Prostate gland (tissue), 2 donors: ENCODE data around the gene AGAP6. TPM values are rescaled to one million over a fixed set of nuclear protein-coding genes. Genes with fewer than 3 reads are reported as not detected.
"Not testable (repeated sequence)": the region's sequence is repeated elsewhere in the genome, so short reads cannot be mapped to it uniquely, and the experiment has no call there.

Experiments used
- DNase-seq: peaks from one replicate; pipeline ENCODE4 v3.0.0-alpha.2; 2019; ENCODE audit warnings: low spot score
- H3K27ac ChIP-seq, 2 donors: fragments of 200-600 bp; sonication (generic); 2 replicates each; pipeline ENCODE4 v1.5.1; 2017 to 2019
- H3K27me3 ChIP-seq: fragments of 200-600 bp; sonication (generic); replicated peaks from 2 replicates; pipeline ENCODE4 v1.5.1; 2019; ENCODE audit not compliant: insufficient read depth
- H3K36me3 ChIP-seq, 2 donors: fragments of 200-600 bp; sonication (generic); 1 replicate in 1 of 2; 2 replicates in 1 of 2; pipeline versions ENCODE4 v1.5.1 to v1.8.1; 2017 to 2019
- H3K4me1 ChIP-seq: fragments of 200-600 bp; sonication (generic); replicated peaks from 2 replicates; pipeline ENCODE4 v1.5.1; 2019
- H3K4me3 ChIP-seq, 2 donors: fragments of 200-600 bp; sonication (generic); 2 replicates each; pipeline ENCODE4 v1.5.1; 2017 to 2019
- H3K9me3 ChIP-seq: fragments of 200-600 bp; sonication (generic); 2 replicates; pipeline ENCODE4 v1.5.1; 2017
- CTCF ChIP-seq, 4 experiments: fragments of 200-600 bp in 2 of 4; fragments of 450-650 bp in 2 of 4; sonication (generic) in 2 of 4; IDR thresholded peaks; 1 replicate in 3 of 4; 2 replicates in 1 of 4; pipeline ENCODE4 v1.5.1; 2016 to 2019; ENCODE audit warnings: antibody characterized with exemption in 4 of 4, mild to moderate bottlenecking in 2 of 4, moderate library complexity in 2 of 4
- POLR2A ChIP-seq: fragments of 450-650 bp; IDR thresholded peaks from one replicate; pipeline ENCODE4 v1.6.1; 2016; ENCODE audit warnings: antibody characterized with exemption, mild to moderate bottlenecking
- POLR2AphosphoS5 ChIP-seq: sonication (generic); formaldehyde crosslinking; IDR thresholded peaks from one replicate; pipeline ENCODE4 v1.6.1; 2017; ENCODE audit warnings: antibody characterized with exemption
- WGBS: methylation state at CpG from one replicate; pipeline ENCODE4 v1.1.5; 2018; 5-methylcytosine and 5-hydroxymethylcytosine counted together
- intact Hi-C: fragments of 100-400 bp; cut with DNase I; formaldehyde crosslinking; loops from one replicate; pipeline ENCODE4 v1.14.2; 2022
- total RNA-seq, 2 donors: library from RNA; depleted of rRNA; stranded (reverse); fragments of >200 nt; gene quantifications; one replicate each; pipeline ENCODE4 v1.1.0, GENCODE V29; 2016

Gene AGAP6
- total RNA-seq, 2 donors from 2014 or later: 9.7 to 22.4 TPM

DNA sequence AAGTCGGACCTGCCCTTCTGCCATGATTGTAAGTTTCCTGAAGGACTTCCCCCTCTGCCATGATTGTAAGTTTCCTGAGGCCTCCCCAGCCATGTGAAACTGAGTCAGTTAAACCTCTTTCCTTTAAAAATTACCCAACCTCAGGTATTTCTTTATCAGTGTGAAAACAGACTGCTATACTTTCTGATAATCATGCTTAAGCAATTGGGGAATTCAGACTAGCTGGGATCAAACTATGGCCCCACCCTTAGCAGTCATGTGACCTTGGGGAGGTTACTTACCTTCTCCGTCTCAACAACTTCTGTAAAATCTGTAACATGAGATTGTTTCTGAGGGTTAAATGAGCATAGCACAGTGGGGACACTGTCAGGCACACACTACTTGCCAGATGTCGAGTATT is 999 bp upstream of the AGAP6 start:
- H3K9me3 ChIP-seq, H3K4me1 ChIP-seq, H3K36me3 ChIP-seq, H3K27ac ChIP-seq, H3K4me3 ChIP-seq, DNase-seq, H3K27me3 ChIP-seq, intact Hi-C loops: not testable (repeated sequence)
- WGBS: 94% methylated on average over 3 of the region's 3 CpGs

- H3K36me3 ChIP-seq, H3K27ac ChIP-seq, DNase-seq, H3K9me3 ChIP-seq, H3K4me1 ChIP-seq, intact Hi-C loops, H3K4me3 ChIP-seq, H3K27me3 ChIP-seq: not testable (repeated sequence)
- 78% methylated on average over 5 of the region's 5 CpGs for WGBS
Observed at GRCh38 chr10:49995321-49995720, 7.1 kb downstream of the AGAP6 start.

DNA sequence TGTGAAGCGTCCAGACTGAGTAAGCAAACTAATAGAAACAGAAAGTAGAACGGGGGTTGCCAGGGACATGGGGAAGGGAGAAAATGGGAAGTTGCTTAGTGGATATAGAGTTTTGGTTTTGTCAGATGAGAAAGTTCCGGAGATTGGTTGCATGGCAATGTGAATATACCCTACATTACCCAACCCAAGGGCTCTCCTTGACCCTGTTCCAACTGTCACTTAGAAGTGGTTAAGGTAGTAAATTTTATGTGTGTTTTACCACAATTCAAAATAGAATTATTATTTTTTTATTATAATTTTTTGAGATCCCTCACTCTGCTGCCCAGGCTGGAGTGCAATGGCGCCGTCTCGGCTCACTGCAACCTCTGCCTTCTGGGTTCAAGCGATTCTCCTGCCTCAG is 25.8 kb downstream of the AGAP6 start:
- WGBS: 79% methylated on average over 6 of the region's 7 CpGs
- DNase-seq, H3K27ac ChIP-seq, H3K9me3 ChIP-seq, H3K27me3 ChIP-seq, intact Hi-C loops, H3K36me3 ChIP-seq, H3K4me1 ChIP-seq, H3K4me3 ChIP-seq: not testable (repeated sequence)

DNA sequence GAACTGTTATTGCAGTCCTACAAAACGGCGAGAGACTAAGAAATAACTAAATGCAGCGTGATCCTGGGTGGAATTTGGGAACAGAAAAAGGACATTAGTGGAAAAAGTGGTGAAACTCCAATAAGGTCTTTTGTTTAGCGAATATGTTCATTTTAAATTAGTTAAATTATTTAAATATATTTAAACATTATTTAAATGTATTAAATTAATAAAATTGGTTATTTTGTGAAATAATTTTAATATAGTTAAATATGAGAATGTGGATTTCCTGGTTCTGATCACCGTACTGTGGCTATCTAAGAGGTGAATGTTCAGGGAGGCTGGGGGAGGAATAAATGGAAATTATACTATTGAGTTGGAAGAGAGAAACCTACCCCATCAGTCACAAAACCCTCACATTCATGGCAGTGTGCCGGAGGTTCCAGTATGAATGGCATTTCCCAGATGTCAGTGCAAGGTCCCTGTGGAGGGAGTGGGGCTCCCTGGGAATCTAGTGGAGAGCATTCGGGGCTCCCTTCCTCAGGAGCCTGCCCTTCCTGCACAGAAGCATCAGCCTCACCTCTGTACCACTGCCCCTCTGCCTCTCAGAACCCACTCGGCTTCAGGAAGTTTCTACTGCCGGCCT is 27.5 kb downstream of the AGAP6 start:
- DNase-seq, H3K36me3 ChIP-seq, H3K9me3 ChIP-seq, H3K4me3 ChIP-seq, H3K27me3 ChIP-seq, H3K4me1 ChIP-seq, intact Hi-C loops, H3K27ac ChIP-seq: not testable (repeated sequence)
- WGBS: 73% methylated on average over 9 of the region's 9 CpGs

DNA sequence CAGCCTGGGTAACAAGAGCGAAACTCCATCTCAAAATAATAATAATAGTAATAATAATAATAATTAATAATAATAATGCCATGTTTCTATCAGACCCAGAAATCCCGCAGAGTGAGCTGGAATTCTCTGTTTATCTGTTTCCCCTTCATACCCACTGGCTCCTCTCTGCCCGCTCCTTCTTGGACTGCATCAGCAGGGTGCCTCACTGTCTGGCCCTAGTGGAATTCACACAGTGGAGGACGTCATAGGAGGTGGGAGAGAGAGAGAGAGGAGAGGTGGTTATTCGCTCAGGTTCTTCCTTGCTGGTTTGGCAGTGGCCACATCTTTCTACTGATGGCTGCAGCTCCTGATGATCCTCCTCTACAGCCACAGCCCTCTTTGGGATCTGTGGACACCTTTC is 28.7 kb downstream of the AGAP6 start:
- intact Hi-C loops, H3K27me3 ChIP-seq, H3K4me1 ChIP-seq, H3K36me3 ChIP-seq, DNase-seq, H3K4me3 ChIP-seq, H3K9me3 ChIP-seq, H3K27ac ChIP-seq: not testable (repeated sequence)
- WGBS: 78% methylated on average over 5 of the region's 5 CpGs

- H3K9me3 ChIP-seq, H3K27me3 ChIP-seq, H3K27ac ChIP-seq, intact Hi-C loops, H3K4me3 ChIP-seq, H3K36me3 ChIP-seq, DNase-seq, H3K4me1 ChIP-seq: not testable (repeated sequence)
- WGBS: 84% methylated on average over 5 of the region's 5 CpGs
Observed at GRCh38 chr10:50017646-50018045, 29.4 kb downstream of the AGAP6 start.

DNA sequence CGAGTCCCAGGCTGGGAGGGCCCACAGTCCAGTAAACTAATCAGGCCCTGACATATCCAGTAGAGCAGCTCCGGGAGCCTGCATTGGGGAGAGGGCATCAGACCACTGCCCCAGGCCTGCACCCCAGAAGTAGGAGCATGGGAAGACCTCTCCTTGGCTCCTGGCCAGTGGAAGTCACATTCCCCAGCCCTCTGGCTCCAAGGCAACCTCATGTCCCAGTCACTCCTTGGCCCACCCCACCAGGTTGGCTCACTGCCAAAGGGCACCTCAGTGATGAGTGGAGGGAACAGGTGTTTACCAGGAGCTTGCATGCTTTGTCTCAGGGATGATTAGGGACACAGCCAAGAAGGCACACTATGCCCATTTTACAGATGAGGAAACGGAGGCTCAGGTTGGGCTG is 31.1 kb downstream of the AGAP6 start:
- WGBS: 87% methylated on average over 3 of the region's 3 CpGs
- H3K4me1 ChIP-seq, H3K27me3 ChIP-seq, intact Hi-C loops, DNase-seq, H3K9me3 ChIP-seq, H3K4me3 ChIP-seq, H3K36me3 ChIP-seq, H3K27ac ChIP-seq: not testable (repeated sequence)

- 80% methylated on average over 13 of the region's 13 CpGs for WGBS
- H3K4me3 ChIP-seq, H3K36me3 ChIP-seq, H3K4me1 ChIP-seq, H3K27ac ChIP-seq, DNase-seq, H3K27me3 ChIP-seq, intact Hi-C loops, H3K9me3 ChIP-seq: not testable (repeated sequence)
Observed at GRCh38 chr10:50020451-50021024, 32.3 kb downstream of the AGAP6 start.

DNA sequence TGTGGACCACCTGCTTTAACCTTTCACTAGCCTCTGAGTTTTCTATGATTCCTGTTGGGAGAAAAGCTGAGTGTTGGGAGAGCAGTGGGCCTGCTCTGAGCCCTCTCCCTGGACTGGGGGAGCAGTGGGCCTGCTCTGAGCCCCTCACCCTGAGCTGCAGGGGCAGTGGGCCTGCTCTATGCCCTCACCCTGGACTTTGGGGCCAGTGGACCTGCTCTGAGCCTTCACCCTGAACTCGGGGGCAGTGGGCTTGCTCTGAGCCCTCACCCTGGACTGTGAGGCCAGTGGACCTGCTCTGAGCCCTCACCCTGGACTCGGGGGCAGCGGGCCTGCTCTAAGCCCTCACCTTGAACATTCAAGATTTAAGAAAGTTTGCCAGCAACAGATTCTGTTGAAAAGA is 33.4 kb downstream of the AGAP6 start:
- intact Hi-C loops: no loop called here
- WGBS: 92% methylated on average over 3 of the region's 3 CpGs
- Histone ChIP-seq H3K36me3 (no peaks in the 10 kb centered on the region), H3K4me3 (no peak overlapping the region), H3K27ac (no peak overlapping the region), H3K27me3 (no peaks in the 10 kb centered on the region), H3K9me3 (no peaks in the 10 kb centered on the region), H3K4me1 (no peaks in the 10 kb centered on the region)
- TF ChIP-seq CTCF (IDR thresholded peaks at IDR 0.05) (no peak), POLR2AphosphoS5 (no peak), POLR2A (no peak)
- DNase-seq: no peak

- H3K4me3 ChIP-seq, DNase-seq, H3K9me3 ChIP-seq, H3K27ac ChIP-seq, H3K27me3 ChIP-seq, H3K36me3 ChIP-seq, intact Hi-C loops, H3K4me1 ChIP-seq: not testable (repeated sequence)
- 44% methylated on average over 33 of the region's 37 CpGs for WGBS
Observed at GRCh38 chr10:50024716-50025383, 36.6 kb downstream of the AGAP6 start.
